Middle frontal gyrus (tissue), 1 donor: ENCODE data around the gene ATXN7L1.
"Not testable (repeated sequence)": the region's sequence is repeated elsewhere in the genome, so short reads cannot be mapped to it uniquely, and the experiment has no call there.

ENCODE experiments used
- DNase-seq: peaks from one replicate; pipeline ENCODE4 v3.0.0-alpha.2; 2015; ENCODE audit warnings: low spot score; ENCODE audit errors: extremely low spot score

The ATXN7L1 gene

GRCh38 chr7:105861224-105861623 is 15.2 kb downstream of the ATXN7L1 start:
- DNase-seq, result no peak

- no peak for DNase-seq
These were observed 15.6 kb downstream of the ATXN7L1 start for GRCh38 chr7:105860793-105861192.

- no peak for DNase-seq
These were observed 19.1 kb downstream of the ATXN7L1 start for GRCh38 chr7:105857009-105857952.

GRCh38 chr7:105854498-105854897 is 21.9 kb downstream of the ATXN7L1 start:
- no peak for DNase-seq

- DNase-seq, result no peak
These were observed 22.4 kb downstream of the ATXN7L1 start for GRCh38 chr7:105853931-105854419.

- DNase-seq, result no peak
These were observed 25.3 kb downstream of the ATXN7L1 start for GRCh38 chr7:105851064-105851463.

- DNase-seq, result no peak
These were observed 27.1 kb downstream of the ATXN7L1 start for GRCh38 chr7:105849122-105849855.

GRCh38 chr7:105846404-105846803 is 30.0 kb downstream of the ATXN7L1 start:
- no peak for DNase-seq

GRCh38 chr7:105844681-105845080 is 31.7 kb downstream of the ATXN7L1 start:
- not testable (repeated sequence) for DNase-seq

GRCh38 chr7:105841866-105842265 is 34.5 kb downstream of the ATXN7L1 start:
- DNase-seq, result no peak

- DNase-seq, result no peak
These were observed 35.2 kb downstream of the ATXN7L1 start for GRCh38 chr7:105840981-105841749.

- DNase-seq, result no peak
These were observed 37.1 kb downstream of the ATXN7L1 start for GRCh38 chr7:105839266-105839665.

GRCh38 chr7:105838627-105839231 is 37.7 kb downstream of the ATXN7L1 start:
- DNase-seq, result no peak

GRCh38 chr7:105837765-105838626 is 38.4 kb downstream of the ATXN7L1 start:
- no peak for DNase-seq

GRCh38 chr7:105835441-105835840 is 41.0 kb downstream of the ATXN7L1 start:
- no peak for DNase-seq

GRCh38 chr7:105831824-105832535 is 44.4 kb downstream of the ATXN7L1 start:
- no peak for DNase-seq

GRCh38 chr7:105831302-105831620 is 45.1 kb downstream of the ATXN7L1 start:
- no peak for DNase-seq

GRCh38 chr7:105830405-105831301 is 45.7 kb downstream of the ATXN7L1 start:
- DNase-seq, result no peak
